SK-N-SH treated with all-trans-retinoic acid at 6 μM for 48 hours (cell line): ENCODE measurements around the gene TMEM11.

Source experiments
- ISL1 ChIP-seq: fragments of 250-450 bp; sonication (Bioruptor Pico); IDR thresholded peaks from 2 replicates; pipeline ENCODE4 v2.1.2; 2022; ENCODE audit warnings: mild to moderate bottlenecking, moderate library complexity
- PPARA ChIP-seq: fragments of 250-450 bp; sonication (Bioruptor Pico); IDR thresholded peaks from 2 replicates; pipeline ENCODE4 v1.5.0; 2020; ENCODE audit warnings: mild to moderate bottlenecking, borderline replicate concordance
- ZC3H10 ChIP-seq: fragments of 250-450 bp; sonication (Bioruptor Pico); IDR thresholded peaks from 2 replicates; pipeline ENCODE4 v1.5.1; 2021; ENCODE audit warnings: mild to moderate bottlenecking, moderate library complexity
- ZFP3 ChIP-seq: fragments of 250-450 bp; sonication (Bioruptor Pico); IDR thresholded peaks from 2 replicates; pipeline ENCODE4 v1.5.0; 2020; ENCODE audit warnings: mild to moderate bottlenecking, moderate library complexity

GRCh38 chr17:21253646-21254441 is 39.9 kb upstream of the TMEM11 start:
- TF ChIP-seq PPARA (CRISPR knock-in tag) = no peak
- TF ChIP-seq ISL1 (CRISPR knock-in tag) = no peak
- no peak for TF ChIP-seq ZC3H10
- TF ChIP-seq ZFP3 (CRISPR knock-in tag) = no peak
